HG03342 (cell line): Measurements from ENCODE around the gene PRKCG.
"Not testable (repeated sequence)": the region's sequence is repeated elsewhere in the genome, so short reads cannot be mapped to it uniquely, and the experiment has no call there.

ENCODE experiments used
- ATAC-seq: cut with Tn5 transposase; IDR thresholded peaks from one replicate; pipeline ENCODE4 v1.9.1; 2021; ENCODE audit warnings: mild to moderate bottlenecking, moderate library complexity; ENCODE audit not compliant: unreplicated experiment

Gene PRKCG

DNA sequence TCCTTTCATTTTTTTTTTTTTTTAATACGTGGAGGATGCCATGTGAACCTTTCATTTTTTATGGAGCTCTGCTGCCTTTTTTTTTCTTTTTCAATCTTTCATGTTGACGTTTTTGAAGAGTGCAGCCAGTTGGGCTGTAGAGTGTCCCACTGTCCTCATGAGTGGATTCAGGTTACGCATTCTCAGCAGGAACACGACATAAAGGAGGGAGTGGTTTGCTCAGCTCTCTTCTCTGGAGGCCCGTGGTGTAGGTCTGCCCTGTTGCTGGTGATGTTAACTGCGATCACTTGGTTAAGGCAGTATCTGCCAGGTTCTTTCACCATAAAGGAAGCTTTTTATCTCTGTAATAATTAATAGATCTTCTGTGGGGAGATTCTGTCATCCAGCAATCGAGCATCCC lies 54.0 kb downstream of the PRKCG start:
- ATAC-seq = no peak

GRCh38 chr19:53942001-53942786 lies 60.2 kb downstream of the PRKCG start:
- no peak for ATAC-seq

DNA sequence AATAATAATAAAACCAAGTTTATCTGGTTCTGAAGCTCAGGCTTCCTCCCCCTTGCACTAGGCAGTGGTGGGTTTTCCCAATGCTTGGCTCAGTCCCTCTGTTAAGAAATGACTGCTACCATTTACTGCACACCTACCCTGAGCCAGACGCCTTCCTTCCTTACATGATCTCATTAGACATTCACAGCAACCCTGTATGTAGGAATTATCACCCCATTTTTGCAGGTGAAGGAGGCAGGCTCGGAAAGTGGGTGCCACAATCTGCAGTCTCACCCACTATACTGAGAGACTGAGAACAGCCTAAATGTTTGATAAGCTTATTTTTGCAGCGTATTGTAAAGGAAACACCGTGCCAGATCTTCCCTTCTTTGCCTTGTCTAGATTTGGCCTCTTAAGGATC lies 62.4 kb downstream of the PRKCG start:
- no peak for ATAC-seq

DNA sequence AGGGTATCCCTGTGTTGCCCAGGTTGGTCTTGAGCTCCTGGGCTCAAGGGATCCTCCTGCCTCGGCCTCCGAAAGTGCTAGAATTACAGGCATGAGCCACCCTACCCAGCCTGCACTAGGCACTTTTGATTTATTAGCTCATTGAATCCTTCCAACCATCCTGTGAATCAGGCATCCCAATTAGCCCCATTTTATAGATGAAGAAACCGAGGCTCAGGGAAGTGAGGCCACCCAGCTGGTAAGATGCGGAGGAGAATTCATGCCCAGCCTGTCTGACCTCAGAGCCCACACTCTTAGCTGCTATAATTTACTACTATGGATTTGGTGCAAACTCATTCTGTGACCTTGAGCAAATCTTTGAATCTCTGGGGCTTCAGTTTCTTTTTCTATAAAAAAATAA lies 62.9 kb downstream of the PRKCG start:
- ATAC-seq = no peak

- ATAC-seq = no peak
Observed at GRCh38 chr19:53945441-53945840, 63.4 kb downstream of the PRKCG start.

DNA sequence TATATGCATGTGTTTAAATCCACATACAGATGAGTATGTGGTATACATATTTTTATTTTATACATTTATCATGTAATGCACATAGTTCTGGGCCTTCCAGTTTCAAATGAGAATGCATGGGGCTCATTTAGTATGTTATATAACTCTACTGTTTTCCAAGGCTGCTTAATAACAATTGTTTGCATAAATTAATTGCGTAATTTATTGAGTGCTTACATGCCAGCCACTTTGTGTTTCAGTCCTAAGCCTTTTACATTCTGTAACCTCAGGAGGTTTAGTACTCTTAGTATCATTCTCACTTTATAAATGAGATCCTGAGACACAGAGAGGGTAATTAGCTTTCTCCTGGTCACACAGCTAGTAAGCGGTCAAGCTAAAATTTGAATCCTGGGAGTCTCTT lies 64.0 kb downstream of the PRKCG start:
- no peak for ATAC-seq

DNA sequence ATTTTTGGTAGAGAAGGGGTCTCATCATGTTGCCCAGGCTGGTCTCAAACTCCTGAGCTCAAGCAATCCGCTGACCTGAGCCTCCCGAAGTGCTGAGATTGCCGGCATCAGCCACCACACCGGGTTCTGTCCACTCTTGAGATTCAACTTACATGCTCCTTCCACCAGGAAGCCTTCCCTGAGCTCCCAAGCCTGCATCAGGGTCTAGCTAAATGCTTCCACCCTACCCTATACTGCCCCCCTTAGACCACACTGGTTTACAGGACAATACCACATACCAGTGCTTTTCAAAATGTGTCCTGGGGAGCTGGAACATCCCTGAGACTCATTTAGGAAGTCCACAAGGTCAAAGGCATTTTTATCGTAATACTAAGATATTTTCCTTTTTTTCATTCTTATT lies 65.6 kb downstream of the PRKCG start:
- ATAC-seq = no peak

GRCh38 chr19:53948611-53949010 lies 66.6 kb downstream of the PRKCG start:
- ATAC-seq = not testable (repeated sequence)

DNA sequence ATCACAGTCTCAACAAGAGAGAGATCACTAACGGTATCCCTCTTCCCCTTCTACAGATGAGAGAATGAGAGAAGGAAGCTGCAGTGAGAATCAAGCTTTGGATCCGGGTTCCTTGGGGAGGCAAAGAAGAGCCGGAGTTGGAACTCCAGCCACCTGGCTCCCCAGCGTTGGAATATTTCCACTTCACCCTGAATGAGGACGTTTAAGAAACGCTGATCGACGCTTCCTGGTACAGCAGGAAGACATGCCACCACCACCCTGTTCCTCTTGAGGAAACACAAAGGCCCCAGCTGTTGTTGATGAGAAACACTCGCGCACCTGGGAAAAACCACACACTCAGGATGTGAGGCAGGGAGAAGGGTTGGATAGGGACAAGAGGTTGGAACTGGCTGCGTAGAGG lies 69.4 kb downstream of the PRKCG start:
- no peak for ATAC-seq

DNA sequence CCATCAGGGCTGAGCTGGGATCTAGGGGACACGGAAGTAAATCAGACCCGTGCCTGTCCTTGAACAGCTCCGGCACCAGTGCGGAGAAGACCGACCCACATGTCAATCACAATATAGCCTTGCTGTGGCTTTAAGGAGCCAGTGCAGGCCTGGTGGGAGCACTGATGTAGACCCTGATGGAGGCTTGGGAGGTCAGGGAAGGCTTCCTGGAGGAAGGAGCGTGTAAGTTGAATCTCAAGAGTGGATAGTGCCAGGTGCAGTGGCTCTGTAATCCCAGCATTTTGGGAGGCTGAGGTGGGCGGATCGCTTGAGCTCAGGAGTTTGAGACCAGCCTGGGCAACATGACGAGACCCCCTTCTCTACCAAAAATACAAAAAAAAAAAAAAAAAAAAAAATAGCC lies 70.0 kb downstream of the PRKCG start:
- ATAC-seq = no peak

- ATAC-seq = no peak
Observed at GRCh38 chr19:53953383-53953782, 71.4 kb downstream of the PRKCG start.
